Activated CD8-positive, alpha-beta memory T cell treated with anti-CD3 and anti-CD28 coated beads for 36 hours (primary cell): ENCODE data around the gene GLCCI1. TPM values are rescaled to one million over a fixed set of nuclear protein-coding genes. Genes with fewer than 3 reads are reported as not detected.

Experiments
- CTCF ChIA-PET: fragments of 350-600 bp; sonication (Branson Sonifier 250); formaldehyde crosslinking; loops from one replicate; lab custom pipeline; 2021; ENCODE audit warnings: antibody characterized with exemption; lab: Charles Lee
- POLR2A ChIA-PET: fragments of 350-600 bp; sonication (Branson Sonifier 250); formaldehyde crosslinking; loops from one replicate; lab custom pipeline; 2021; ENCODE audit warnings: antibody characterized with exemption; lab: Charles Lee
- total RNA-seq, 2 experiments: library from RNA; stranded (reverse); gene quantifications; one replicate each; pipeline ENCODE4 v1.2.3, GENCODE V29; 2021

The GLCCI1 gene
- 10 to 100 TPM; 10.0 to 11.0 TPM for total RNA-seq

DNA sequence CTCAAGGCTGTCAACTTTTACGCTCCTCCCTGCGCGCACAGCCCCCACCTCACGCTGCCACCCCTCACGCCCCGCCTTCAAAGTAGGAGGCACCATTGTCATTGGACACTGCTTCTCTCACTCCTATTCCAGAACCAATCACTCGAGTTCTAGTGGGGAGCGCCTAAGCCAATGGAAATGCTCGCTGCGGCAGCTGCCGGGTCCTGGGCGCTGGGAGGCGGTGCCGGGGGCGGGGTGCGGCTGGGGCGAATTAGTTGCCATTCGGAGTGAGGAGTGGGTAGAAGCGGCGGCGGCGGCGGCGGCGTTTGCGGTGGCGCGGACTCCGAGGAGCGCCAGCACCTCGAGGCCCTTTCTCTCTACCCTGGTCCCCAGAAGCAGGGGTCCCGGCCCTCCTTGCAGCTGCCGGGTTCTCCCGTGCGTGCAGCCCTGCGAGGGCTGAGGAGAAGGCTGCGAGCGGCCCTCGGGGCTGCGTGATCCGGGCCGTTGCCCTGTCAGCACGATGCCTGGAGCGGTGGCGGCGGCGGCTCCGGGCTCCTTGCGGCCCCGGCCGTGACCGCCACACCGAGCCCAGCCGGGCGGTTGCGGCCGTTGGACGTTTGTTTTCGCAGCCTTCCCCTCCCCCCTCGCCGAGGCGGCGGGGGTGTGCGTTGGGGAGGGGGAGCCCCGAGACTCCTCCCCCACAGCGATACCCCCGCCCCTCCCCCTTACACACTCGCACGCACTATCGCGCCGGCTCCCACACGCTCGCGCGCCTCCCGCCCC is at the start of gene GLCCI1:
Gene GLCCI1, plus strand, starts transcription at position 253 of the 762 bp plus-strand sequence. CDS start 555 bp downstream, outside the sequence.
- ChIA-PET POLR2A (interaction anchor here (0.5 to 1.4 kb wide), 7 partner anchors 10 to 328 kb away, joined by 3 to 5 read pairs (median 4); partner anchors contain the start of gene UMAD1), CTCF (interaction anchor here (1.7 to 2.0 kb wide), 2 partner anchors 11 to 67 kb away, joined by 5 to 7 read pairs; no protein-coding TSS in a partner anchor)

DNA sequence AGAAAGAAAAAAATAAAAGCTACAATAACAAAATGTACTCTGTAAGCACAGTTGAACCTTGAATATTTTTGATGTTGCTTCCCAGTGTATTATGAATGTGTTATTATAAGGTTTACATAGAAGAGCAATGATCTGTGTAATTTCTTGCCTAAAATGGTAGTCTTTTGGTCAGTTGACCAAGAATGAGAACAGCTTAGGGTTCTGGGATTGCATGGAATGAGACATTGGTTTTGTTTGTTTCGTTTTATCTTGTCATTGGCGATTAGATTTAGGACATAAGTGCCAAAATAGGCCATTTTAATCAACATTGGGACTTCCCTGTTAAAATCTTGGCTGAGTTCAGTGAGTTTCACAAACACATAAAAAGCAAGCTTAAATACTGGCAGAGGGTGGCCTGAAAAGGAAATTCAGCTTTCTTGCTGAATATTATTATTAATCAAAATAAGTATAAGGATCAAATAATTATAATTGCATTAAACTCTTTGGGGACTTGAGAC is 49.1 kb upstream of the GLCCI1 start:
- POLR2A ChIA-PET: no interaction called here
- CTCF ChIA-PET: no interaction called here

DNA sequence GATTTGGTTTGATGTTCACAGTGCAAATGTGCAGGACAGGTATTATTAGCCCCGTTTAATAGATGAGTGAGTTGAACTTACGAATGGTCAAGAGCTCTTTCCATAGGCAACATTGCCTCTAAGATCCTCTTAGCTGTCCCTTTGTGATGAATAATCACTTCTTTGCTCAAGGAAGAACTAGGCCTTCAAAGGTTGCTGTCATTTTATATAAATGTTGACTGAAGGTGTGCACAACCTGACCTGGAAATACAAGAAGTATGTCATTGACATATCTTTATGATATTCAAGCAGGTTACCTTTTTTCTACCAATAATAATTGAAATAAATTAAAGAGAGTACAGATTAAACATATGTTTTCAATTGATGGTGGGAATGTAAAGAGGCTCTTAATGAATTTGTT is 48.5 kb upstream of the GLCCI1 start:
- ChIA-PET CTCF (no interaction called here), POLR2A (no interaction called here)

DNA sequence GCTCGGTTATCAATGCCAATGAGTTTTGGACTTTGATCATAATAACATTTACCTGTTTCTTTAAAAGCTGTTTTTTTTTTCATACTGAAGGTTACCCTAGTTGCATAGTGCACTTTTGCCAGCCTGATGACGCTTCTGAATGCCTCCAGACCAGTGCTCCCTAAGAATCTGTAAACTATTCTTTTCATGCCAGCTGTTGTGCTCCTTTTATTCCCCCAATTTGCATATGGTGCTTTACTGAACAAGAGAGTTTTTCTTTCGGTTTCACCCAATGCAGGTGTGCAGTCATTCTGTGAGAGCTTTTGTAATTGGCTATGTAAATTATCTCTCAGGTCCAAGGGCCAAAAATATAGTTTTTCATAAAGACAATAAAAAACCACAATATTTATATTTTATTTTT is 48.1 kb upstream of the GLCCI1 start:
- ChIA-PET CTCF (no interaction called here), POLR2A (no interaction called here)

DNA sequence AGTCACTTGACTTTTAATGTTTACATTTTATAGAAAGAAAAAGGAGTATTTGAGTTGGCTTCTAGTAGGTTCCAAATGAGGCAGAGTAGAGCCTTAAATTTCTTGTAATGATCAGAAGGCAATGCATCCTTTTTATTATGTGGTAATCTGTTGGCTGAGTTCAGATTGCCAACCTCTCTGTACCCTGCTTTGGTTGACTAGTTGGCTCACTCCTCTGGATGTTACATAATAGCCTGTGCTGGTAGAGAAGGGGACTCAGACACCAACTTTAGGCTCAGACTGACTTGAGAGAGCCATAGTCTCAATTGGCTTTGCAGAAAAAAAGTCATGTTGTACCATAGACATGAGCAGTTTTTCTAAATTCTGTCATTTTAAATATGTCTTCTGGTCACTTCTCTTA is 46.8 kb upstream of the GLCCI1 start:
- POLR2A ChIA-PET: no interaction called here
- CTCF ChIA-PET: no interaction called here

DNA sequence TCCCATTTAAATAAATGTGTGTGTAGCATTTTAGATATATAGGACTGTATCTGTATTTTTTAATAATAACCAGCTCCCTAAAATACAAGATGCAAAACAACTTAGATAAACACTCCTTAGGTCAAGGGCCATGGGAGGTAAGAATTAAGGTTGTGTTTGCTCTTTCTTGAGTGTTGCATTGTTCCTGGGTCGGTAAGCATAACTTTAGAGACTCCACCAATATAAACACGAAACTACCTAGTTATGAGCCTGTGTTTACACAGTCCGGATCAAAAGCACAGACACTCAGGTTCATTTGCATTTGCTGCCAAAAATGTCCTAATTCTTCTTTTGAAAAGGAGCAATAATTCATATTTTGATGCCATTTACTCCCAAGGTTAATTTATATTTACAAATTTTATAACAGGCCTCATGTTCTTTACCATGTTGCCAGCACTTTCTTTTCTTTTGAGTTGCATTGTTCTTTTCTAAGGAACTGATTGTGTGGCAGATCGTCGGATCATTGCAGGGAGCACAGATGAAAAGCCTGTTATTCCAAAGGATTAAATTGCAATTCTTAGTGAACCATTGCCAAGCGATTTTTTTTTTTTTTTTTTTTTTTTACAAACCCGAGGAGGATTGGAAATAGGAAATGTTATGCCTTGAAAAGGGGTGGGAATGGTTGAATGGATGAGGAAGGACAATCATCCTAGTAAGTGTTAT is 45.8 kb upstream of the GLCCI1 start:
- POLR2A ChIA-PET: no interaction called here
- CTCF ChIA-PET: no interaction called here

DNA sequence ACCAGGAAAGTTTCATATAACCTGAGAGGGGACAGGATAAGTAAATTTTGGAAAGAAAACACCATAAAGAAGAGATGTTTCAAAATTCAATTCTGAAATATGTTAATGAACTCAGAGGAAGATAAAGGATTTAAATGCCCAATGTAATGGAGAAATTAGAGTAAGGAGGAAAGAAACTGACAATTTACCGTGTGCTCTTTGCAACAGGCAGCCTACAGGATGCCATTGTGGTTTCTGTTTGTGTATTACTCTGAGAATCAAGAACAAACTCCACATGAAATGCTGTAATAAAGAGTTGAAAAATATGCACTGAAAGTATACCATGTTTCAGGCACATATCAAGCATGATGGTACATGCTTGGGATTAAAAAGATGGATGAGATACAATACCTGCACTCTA is 44.8 kb upstream of the GLCCI1 start:
- CTCF ChIA-PET: no interaction called here

DNA sequence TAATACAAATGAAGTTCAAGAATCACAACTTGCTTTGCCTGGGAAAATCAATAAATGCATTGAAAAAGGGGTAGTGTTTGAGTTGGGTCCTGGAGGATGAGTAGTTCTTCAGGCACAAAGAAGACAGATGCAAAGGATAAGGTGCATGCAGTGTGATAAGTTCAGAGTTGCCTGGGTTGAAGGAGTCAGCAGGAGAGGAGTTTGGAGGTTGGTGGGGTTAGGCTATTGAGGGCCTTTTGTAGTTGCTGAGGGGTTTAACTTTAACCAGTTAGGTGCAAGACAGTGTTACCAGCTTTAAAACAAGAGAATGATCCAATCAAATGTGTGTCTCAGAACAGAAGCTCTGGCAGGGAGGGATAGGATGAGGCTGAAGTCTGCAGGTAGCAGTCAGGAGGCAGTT is 44.3 kb upstream of the GLCCI1 start:
- POLR2A ChIA-PET: no interaction called here

More for the DNA sequence above, 44.8 kb upstream of the GLCCI1 start:
- POLR2A ChIA-PET: no interaction called here

DNA sequence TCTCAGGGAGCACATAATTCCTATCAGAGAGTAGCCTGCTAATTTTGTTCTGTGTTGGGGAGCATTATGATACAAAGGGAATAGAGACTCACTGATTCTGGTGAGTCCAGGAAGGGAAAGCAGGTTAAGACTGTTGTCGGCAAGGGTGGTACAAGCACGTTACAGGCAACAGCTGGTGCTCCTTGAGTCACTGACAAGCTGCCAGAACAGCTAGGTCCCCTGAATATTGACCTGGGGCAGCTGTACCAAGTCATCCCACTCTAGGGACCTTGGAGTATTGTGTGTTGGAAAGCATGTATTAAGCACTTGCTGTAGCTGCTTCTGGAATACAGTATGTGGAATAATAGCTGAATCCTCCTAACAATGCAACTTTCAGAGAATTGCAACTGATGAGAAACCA is 37.0 kb upstream of the GLCCI1 start:
- POLR2A ChIA-PET: no interaction called here

More for the DNA sequence above, 44.3 kb upstream of the GLCCI1 start:
- CTCF ChIA-PET: no interaction called here

DNA sequence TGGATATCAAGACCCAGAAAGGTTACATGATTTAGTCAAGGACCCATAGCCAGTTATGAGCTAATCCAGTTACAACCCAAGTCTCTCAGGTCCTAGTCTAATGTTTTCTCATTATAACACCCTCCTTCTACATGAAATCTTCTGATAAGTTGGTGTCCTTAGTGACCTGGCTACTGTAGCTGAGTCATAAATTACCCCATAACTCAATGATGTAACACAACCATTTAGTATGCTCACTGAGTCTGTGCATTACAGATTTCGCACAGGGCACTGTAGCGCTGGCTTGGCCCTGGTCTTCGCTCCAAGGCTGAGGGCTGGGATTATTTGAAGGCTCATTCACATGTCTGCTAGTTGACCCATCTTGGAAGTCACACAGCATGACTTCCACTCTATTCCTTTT is 36.0 kb upstream of the GLCCI1 start:
- CTCF ChIA-PET: no interaction called here

More for the DNA sequence above, 37.0 kb upstream of the GLCCI1 start:
- CTCF ChIA-PET: no interaction called here

DNA sequence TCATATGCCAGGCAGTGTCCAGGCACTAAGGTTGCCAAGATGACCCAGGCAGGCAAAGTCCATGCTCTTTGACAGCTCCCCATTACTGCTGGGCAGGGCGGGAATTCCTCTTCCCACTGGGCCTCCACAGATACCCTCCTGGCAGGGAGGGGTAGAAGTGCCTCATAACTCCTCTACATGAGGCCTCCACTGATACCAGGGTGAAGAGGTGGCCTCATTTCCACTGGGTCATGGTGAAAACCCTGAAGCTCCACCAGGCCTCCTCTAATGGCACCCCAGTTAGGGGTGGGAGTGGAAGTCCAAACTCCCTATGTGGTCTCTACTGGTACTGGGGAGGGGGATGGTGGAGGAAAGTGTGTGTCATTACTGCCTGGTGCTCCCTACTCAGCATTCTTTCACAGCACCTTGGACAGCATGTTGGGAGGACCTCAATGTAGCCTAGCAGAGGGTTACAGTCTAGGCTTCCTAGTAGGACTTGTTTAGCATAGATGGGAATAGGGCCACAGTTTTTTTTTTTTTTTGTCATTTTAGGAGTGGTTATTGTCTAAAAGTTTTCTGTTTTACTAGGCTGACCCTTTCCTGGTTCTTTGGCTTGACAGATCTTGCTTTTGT is 34.6 kb upstream of the GLCCI1 start:
- ChIA-PET CTCF (interaction anchor here (1.1 kb wide), 1 partner anchor 16 kb away, joined by 3 read pairs; no protein-coding TSS in a partner anchor), POLR2A (no interaction called here)

More for the DNA sequence above, 36.0 kb upstream of the GLCCI1 start:
- POLR2A ChIA-PET: no interaction called here

DNA sequence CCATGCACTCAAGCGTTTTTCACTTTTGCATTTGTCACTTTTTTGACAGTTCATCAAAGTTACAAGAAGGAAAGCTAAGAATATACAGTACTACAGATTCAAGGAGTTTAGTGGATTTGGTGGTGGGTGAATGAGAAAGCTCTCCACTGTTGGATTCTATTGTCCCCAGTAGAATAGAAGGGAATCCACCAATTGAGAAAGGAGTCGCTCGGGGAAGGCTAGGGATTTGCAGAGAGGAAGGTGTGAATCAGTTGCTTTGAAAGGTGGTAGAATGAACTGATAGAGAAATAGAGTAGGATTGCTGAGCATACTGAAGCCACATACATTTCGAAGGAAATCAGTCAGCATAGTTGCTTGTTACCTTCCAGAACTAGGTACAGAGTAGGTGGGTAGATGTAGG is 33.7 kb upstream of the GLCCI1 start:
- ChIA-PET POLR2A (no interaction called here), CTCF (no interaction called here)

DNA sequence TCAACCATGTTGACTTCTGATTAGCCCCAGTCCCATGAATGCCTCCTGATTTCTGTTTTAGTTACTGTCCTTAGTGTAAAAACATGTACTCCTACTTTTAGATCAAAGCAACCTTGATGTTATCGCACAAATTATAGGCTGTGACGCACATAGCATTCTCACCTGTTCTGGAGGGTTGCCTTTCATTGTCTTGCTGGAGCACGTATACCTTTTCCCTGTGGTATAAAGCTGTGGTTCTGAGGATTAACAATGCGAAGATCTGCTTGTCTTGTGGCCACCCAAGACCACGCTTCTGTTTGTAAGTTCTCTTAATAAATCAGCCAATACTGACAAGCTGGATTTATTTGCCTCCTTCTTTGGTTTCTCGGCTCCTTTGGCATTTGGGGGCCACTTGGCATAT is 30.1 kb upstream of the GLCCI1 start:
- CTCF ChIA-PET: no interaction called here
- POLR2A ChIA-PET: no interaction called here

DNA sequence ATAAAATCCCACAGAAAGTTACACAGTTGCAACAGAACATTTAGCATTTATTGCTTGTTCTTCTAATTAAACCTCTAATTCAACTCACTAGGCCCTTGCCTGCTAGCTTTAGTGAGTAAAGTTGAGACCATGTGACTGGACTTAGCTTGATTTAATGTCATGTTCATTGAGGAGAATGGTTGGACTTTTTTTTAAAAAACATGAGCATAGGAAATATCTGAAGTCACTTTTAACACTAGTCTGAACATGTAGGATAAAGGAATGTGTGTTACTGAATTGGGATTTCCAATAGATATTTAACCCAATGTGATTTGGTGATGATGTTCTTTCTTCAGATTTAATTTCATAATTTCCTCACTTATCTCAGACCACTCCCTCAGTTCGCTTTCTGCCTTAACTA is 24.6 kb upstream of the GLCCI1 start:
- CTCF ChIA-PET: interaction anchor here (1.0 kb wide), 1 partner anchor 280 kb away, joined by 3 read pairs; no protein-coding TSS in a partner anchor
- POLR2A ChIA-PET: interaction anchor here (0.5 to 1.5 kb wide), 3 partner anchors 15 to 182 kb away, joined by 3 to 6 read pairs (median 4); partner anchors contain the start of gene GLCCI1

DNA sequence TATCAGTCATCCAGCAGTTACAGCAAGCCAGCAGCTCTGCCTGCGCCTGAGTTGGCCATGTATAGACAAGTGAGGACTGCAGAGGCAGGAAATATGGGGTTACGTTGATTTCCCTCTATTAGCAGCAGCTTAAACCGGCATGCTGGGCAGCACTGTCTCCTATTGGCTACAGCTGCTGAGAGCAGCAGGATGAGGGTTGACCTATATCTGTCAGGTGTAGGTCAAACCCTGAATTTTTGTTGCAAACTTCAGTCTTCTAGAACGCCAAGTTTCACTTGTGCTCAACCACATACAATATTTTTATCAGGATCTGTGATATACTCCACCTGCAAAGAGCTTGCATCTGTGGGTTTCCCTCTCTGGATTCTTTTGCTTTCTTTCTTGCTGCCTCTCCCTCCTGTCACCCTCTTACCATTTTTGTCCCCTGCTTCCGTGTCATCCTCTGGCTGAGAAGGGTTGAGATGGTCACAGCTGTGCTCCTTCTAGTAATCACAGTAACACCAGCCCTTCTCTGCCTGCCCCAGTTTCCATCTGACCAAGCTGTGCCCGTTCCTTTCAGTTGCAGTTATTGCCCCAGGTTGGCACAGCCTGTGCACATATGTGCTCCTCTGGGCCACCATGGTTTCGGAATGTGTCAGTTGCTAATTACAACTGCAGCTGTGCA is 23.8 kb upstream of the GLCCI1 start:
- ChIA-PET CTCF (interaction anchor here (1.0 to 1.3 kb wide), 3 partner anchors 22 to 281 kb away, joined by 3 to 8 read pairs (median 3); no protein-coding TSS in a partner anchor), POLR2A (interaction anchor here (0.5 to 1.5 kb wide), 4 partner anchors 16 to 181 kb away, joined by 3 to 6 read pairs (median 4); partner anchors contain the start of gene GLCCI1)

DNA sequence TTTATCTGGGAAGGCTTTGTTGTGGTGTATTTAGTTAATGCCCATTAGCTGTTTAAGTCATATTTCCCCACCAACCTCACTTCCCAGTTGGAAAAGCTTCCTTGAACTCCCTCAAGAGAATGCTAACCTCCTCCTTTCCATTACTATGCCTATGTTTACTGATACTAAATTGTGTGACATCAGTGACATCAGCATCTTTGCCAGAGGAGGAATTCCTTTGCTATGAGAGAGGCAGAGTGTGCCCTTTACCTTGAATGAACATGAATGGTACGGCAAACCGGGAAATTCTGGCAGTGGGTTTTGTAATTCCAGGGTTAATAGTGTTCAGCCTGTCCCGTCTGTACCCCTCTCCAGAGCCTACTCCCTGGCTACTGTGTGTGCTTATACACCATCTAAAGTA is 22.1 kb upstream of the GLCCI1 start:
- POLR2A ChIA-PET: no interaction called here
- CTCF ChIA-PET: no interaction called here

DNA sequence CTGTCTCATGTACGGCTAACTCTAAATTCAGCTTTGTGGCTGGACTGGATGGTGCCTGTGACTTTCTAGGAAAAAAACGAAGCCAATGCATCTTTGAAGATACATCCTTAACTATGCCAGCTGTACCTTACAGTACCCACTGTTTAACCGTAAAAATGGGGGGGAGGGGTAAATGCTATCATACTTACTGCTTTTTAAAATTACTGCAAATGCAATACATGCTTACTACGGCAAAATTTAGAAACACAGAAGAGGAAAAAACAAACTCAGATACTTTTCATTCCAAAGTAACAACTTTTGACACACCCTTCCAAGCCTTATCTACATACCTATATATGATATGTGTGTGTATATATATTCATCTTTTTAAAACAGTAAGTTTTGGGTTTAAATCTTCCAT is 20.4 kb upstream of the GLCCI1 start:
- ChIA-PET POLR2A (no interaction called here), CTCF (no interaction called here)

DNA sequence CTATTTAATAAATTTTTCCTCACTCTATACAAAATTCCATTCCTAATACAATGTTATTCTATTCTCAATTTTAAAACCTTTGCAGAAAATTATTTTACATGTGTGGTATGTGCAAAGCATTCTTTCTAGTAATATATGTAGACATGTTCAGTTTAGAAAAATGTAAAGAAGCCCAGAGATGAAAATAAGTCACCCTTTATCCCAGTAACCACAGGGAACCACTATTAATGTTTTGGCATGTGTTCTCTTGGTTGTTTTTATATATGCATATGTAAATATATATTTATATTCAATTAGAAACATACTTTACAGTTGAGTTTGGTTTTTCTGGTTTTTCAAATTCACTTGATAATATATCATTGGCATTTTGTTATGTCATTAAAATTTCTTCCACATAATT is 14.8 kb upstream of the GLCCI1 start:
- POLR2A ChIA-PET: no interaction called here

DNA sequence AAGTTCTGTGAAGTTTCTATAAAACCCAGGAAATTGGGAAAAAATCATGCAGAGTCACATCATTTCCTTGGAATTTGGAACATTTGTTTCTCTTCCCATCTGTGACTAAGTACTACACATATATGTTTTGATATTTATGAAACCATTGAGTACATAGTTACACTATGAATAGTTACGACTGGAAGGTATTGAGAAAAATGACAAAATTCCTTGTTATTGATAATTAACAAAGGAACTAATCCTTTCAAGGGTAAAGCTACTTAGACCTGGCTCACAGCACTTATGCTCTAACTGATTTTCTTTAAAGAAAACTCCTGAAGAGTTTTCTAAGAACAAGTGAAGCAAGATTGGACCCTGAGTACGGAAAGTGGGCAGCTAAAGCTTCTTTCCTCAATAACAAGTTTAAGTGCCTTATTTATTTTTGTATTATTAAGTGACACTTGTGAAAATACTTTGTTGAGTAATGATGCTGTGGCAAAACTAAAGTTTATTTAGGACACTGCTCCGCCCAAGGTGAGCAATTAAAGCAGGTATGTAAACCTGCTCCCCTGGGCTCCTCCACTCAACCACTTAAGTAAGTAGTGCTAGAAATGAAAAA is 12.0 kb upstream of the GLCCI1 start:
- POLR2A ChIA-PET: no interaction called here
- CTCF ChIA-PET: no interaction called here

More for the DNA sequence above, 14.8 kb upstream of the GLCCI1 start:
- CTCF ChIA-PET: no interaction called here
